Measurements from ENCODE around the gene DIAPH3.

The DIAPH3 gene

DNA sequence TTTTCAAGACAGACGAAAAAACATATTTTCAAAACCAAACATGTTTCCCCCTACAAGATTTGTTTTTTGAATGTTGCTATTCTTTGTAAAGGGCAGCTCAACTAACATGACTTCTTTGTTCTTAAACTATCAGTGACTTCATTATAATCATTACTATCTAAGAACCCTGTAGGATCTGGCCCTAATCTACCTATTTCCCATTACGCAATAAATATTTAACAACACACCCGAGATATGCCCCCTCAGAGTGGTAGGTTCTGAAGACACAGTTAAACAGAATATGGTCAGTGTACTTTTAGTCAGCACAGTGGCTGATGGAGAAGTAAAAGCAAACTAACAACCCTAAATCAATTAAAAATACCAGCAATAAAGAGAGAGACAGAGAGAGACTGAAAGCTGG lies 186.9 kb downstream of the DIAPH3 start:
- TF ChIP-seq, protein P1, sequence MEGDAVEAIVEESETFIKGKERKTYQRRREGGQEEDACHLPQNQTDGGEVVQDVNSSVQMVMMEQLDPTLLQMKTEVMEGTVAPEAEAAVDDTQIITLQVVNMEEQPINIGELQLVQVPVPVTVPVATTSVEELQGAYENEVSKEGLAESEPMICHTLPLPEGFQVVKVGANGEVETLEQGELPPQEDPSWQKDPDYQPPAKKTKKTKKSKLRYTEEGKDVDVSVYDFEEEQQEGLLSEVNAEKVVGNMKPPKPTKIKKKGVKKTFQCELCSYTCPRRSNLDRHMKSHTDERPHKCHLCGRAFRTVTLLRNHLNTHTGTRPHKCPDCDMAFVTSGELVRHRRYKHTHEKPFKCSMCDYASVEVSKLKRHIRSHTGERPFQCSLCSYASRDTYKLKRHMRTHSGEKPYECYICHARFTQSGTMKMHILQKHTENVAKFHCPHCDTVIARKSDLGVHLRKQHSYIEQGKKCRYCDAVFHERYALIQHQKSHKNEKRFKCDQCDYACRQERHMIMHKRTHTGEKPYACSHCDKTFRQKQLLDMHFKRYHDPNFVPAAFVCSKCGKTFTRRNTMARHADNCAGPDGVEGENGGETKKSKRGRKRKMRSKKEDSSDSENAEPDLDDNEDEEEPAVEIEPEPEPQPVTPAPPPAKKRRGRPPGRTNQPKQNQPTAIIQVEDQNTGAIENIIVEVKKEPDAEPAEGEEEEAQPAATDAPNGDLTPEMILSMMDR (conservative IDR thresholded peaks at IDR 0.05; ENCODE audit: low read length), result no peak
- TF ChIP-seq EZH2phosphoT487 (IDR thresholded peaks at IDR 0.05; ENCODE audit: borderline replicate concordance), result no peak
- no peaks in the 10 kb centered on the region for H3K9me3 ChIP-seq (ENCODE audit: insufficient read depth, low read depth, low read length)
- peaks cover 22% of the 10 kb centered on the region; the same call in 1 of the 2 replicates for H3K36me3 ChIP-seq (ENCODE audit: insufficient read depth, low read length)
- H3K79me2 ChIP-seq (ENCODE audit: insufficient read depth, low read length), result no peaks in the 10 kb centered on the region
- H3F3A ChIP-seq (ENCODE audit: low read depth), result no peaks in the 10 kb centered on the region; the same call in 1 of the 2 replicates
- no peaks in the 10 kb centered on the region for H3K9me2 ChIP-seq (replicated peaks; ENCODE audit: low read depth, low read length)
- H3K4me2 ChIP-seq (ENCODE audit: low read depth, low read length, poor library complexity, severe bottlenecking), result no peak overlapping the region
- no peak overlapping the region for H3K4me3 ChIP-seq (ENCODE audit: low read length, poor library complexity, severe bottlenecking)
- H4K20me1 ChIP-seq (ENCODE audit: insufficient read depth, low read length, poor library complexity, severe bottlenecking), result no peaks in the 10 kb centered on the region
- no peak overlapping the region for H3K9ac ChIP-seq (ENCODE audit: low read depth, low read length, poor library complexity, severe bottlenecking)
- no peak overlapping the region for H2AFZ ChIP-seq (ENCODE audit: low read length)
- H3K27me3 ChIP-seq (ENCODE audit: insufficient read depth, low read length, poor library complexity, severe bottlenecking), result no peaks in the 10 kb centered on the region
- H3K4me1 ChIP-seq (ENCODE audit: insufficient read depth, low read length, poor library complexity, severe bottlenecking), result peaks cover 10% of the 10 kb centered on the region

GRCh38 chr13:59975807-59976435 lies 187.8 kb downstream of the DIAPH3 start:
- H3K4me3 ChIP-seq (ENCODE audit: low read length, poor library complexity, severe bottlenecking), result no peak overlapping the region
- H3K27me3 ChIP-seq (ENCODE audit: insufficient read depth, low read length, poor library complexity, severe bottlenecking), result no peaks in the 10 kb centered on the region
- H3K36me3 ChIP-seq (ENCODE audit: insufficient read depth, low read length), result peaks cover 22% of the 10 kb centered on the region; the same call in 1 of the 2 replicates
- H4K20me1 ChIP-seq (ENCODE audit: insufficient read depth, low read length, poor library complexity, severe bottlenecking), result no peaks in the 10 kb centered on the region
- TF ChIP-seq, protein P1 (conservative IDR thresholded peaks at IDR 0.05; ENCODE audit: low read length), result no peak
- no peak for TF ChIP-seq EZH2phosphoT487 (IDR thresholded peaks at IDR 0.05; ENCODE audit: borderline replicate concordance)
- no peaks in the 10 kb centered on the region for H3K9me2 ChIP-seq (replicated peaks; ENCODE audit: low read depth, low read length)
- no peak overlapping the region for H3K4me2 ChIP-seq (ENCODE audit: low read depth, low read length, poor library complexity, severe bottlenecking)
- H2AFZ ChIP-seq (ENCODE audit: low read length), result no peak overlapping the region
- no peaks in the 10 kb centered on the region for H3K9me3 ChIP-seq (ENCODE audit: insufficient read depth, low read depth, low read length)
- no peaks in the 10 kb centered on the region; the same call in 1 of the 2 replicates for H3F3A ChIP-seq (ENCODE audit: low read depth)
- H3K9ac ChIP-seq (ENCODE audit: low read depth, low read length, poor library complexity, severe bottlenecking), result no peak overlapping the region
- H3K79me2 ChIP-seq (ENCODE audit: insufficient read depth, low read length), result no peaks in the 10 kb centered on the region
- H3K4me1 ChIP-seq (ENCODE audit: insufficient read depth, low read length, poor library complexity, severe bottlenecking), result peaks cover 10% of the 10 kb centered on the region

DNA sequence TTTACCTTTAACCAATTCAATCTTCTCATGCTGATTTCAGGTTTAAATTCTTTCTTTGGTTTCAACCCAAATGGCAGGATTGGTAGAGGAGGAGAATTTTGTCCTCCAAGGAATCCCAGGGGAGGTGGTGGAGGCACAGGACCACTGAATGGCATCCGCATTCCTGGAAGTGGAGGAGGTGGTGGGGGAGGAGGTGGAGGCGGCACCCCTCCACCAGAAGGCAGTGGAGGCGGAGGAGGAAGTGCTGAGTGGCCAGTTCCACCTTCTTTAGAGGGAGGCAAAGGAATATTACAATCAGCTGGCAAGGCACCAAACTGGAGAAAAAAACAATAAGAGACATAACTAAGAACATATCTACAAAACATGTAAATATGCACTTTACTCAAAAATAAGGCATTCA lies 192.9 kb downstream of the DIAPH3 start:
- Histone ChIP-seq H3K9me3 (ENCODE audit: insufficient read depth, low read depth, low read length) (no peaks in the 10 kb centered on the region), H3K27me3 (ENCODE audit: insufficient read depth, low read length, poor library complexity, severe bottlenecking) (no peaks in the 10 kb centered on the region), H3K9ac (ENCODE audit: low read depth, low read length, poor library complexity, severe bottlenecking) (no peak overlapping the region), H4K20me1 (ENCODE audit: insufficient read depth, low read length, poor library complexity, severe bottlenecking) (no peaks in the 10 kb centered on the region), H3K36me3 (ENCODE audit: insufficient read depth, low read length) (peaks cover 17% of the 10 kb centered on the region; the same call in 1 of the 2 replicates), H2AFZ (ENCODE audit: low read length) (no peak overlapping the region), H3K9me2 (replicated peaks; ENCODE audit: low read depth, low read length) (no peaks in the 10 kb centered on the region), H3K79me2 (ENCODE audit: insufficient read depth, low read length) (no peaks in the 10 kb centered on the region), H3K4me2 (ENCODE audit: low read depth, low read length, poor library complexity, severe bottlenecking) (no peak overlapping the region), H3F3A (ENCODE audit: low read depth) (no peaks in the 10 kb centered on the region), H3K4me3 (ENCODE audit: low read length, poor library complexity, severe bottlenecking) (no peak overlapping the region), H3K4me1 (ENCODE audit: insufficient read depth, low read length, poor library complexity, severe bottlenecking) (no peaks in the 10 kb centered on the region)
- TF ChIP-seq EZH2phosphoT487 (IDR thresholded peaks at IDR 0.05; ENCODE audit: borderline replicate concordance), result no peak
- TF ChIP-seq, protein P1 (conservative IDR thresholded peaks at IDR 0.05; ENCODE audit: low read length), result no peak
